HCT116 (cell line): ENCODE measurements around the gene ZNF224. TPM values are rescaled to one million over a fixed set of nuclear protein-coding genes. Genes with fewer than 3 reads are reported as not detected.

Experiments
- ATAC-seq: fragments of 200-7000 bp; cut with Tn5 transposase; 2 replicates; pipeline ENCODE4 v1.9.1; 2020; ENCODE audit warnings: mild to moderate bottlenecking, moderate library complexity
- BruUV-seq: library from RNA; stranded (reverse); fragments of 400-500 nt; replicated peaks from 2 replicates; lab custom pipeline; 2021; lab: Mats Ljungman, UMichigan
- CTCF ChIA-PET: fragments of 300-600 bp; sonication (Branson Sonifier 250); formaldehyde crosslinking; loops from one replicate; lab custom pipeline; 2021; ENCODE audit warnings: antibody characterized with exemption; lab: Charles Lee
- POLR2A ChIA-PET: fragments of 300-600, 350-600 bp; sonication (Branson Sonifier 250); formaldehyde crosslinking; loops from one replicate; lab custom pipeline; 2021; ENCODE audit warnings: antibody characterized with exemption; lab: Charles Lee
- RAD21 ChIA-PET, 2 experiments: fragments of 300-600 bp; sonication (Branson Sonifier 250); formaldehyde crosslinking; loops; one replicate each; lab custom pipeline; 2023; ENCODE audit warnings: low total read pairs in 2 of 2; ENCODE audit not compliant: uncharacterized antibody in 2 of 2, unreplicated experiment in 2 of 2, low non-redundant PET in 1 of 2; lab: Charles Lee
- DNase-seq: peaks from one replicate; pipeline ENCODE4 v3.0.0-alpha.2; 2010; ENCODE audit warnings: low read depth, low spot score
- H2AFZ ChIP-seq: fragments of 200-600 bp; shearing (Covaris generic), sonication (generic); 2 replicates; pipeline ENCODE4 v1.6.1; 2017; ENCODE audit warnings: low read depth, mixed run types, mixed read lengths, antibody characterized with exemption, low read length; ENCODE audit not compliant: poor library complexity, severe bottlenecking
- H3K27ac ChIP-seq: 2 replicates; pipeline ENCODE4 v1.5.1; 2012; ENCODE audit warnings: low read depth, low read length
- H3K27me3 ChIP-seq: fragments of 200-600 bp; sonication (generic); 2 replicates; pipeline ENCODE4 v1.6.1; 2016; ENCODE audit warnings: mixed run types, low read length, mixed read lengths; ENCODE audit not compliant: insufficient read depth
- H3K36me3 ChIP-seq, 2 experiments: fragments of 200-500 bp in 1 of 2; fragments of 200-600 bp in 1 of 2; sonication (Bioruptor generic) in 1 of 2; sonication (generic) in 1 of 2; 2 replicates each; pipeline versions ENCODE4 v1.5.1 to v1.6.1; 2014 to 2016; ENCODE audit warnings: low read length in 2 of 2, inconsistent platforms in 1 of 2, mixed read lengths in 1 of 2, mixed run types in 1 of 2; ENCODE audit not compliant: insufficient read depth in 2 of 2, control insufficient read depth in 1 of 2
- H3K4me1 ChIP-seq, 2 experiments: fragments of 200-600 bp in 1 of 2; sonication (generic) in 1 of 2; 2 replicates each; pipeline versions ENCODE4 v1.5.1 to v1.6.1; 2012 to 2017; ENCODE audit warnings: low read length in 2 of 2, inconsistent platforms in 1 of 2, mild to moderate bottlenecking in 1 of 2, mixed read lengths in 1 of 2, mixed run types in 1 of 2, moderate library complexity in 1 of 2; ENCODE audit not compliant: insufficient read depth in 2 of 2, control insufficient read depth in 1 of 2
- H3K4me2 ChIP-seq: fragments of 200-600 bp; sonication (generic); 2 replicates; pipeline ENCODE4 v1.6.1; 2017; ENCODE audit warnings: mixed run types, low read length, mixed read lengths
- H3K4me3 ChIP-seq, 2 experiments: fragments of 200-600 bp in 1 of 2; sonication (generic) in 1 of 2; replicated peaks in 1 of 2; 2 replicates each; pipeline ENCODE4 v1.5.1; 2011 to 2016; ENCODE audit warnings: low read length in 2 of 2, control low read depth in 1 of 2, low read depth in 1 of 2, mild to moderate bottlenecking in 1 of 2, mixed read lengths in 1 of 2, mixed run types in 1 of 2
- H3K79me2 ChIP-seq: fragments of 200-600 bp; sonication (generic); 2 replicates; pipeline ENCODE4 v1.6.1; 2017; ENCODE audit warnings: mild to moderate bottlenecking, mixed run types, low read length, moderate library complexity, mixed read lengths; ENCODE audit not compliant: insufficient read depth
- H3K9ac ChIP-seq: fragments of 200-600 bp; sonication (generic); 2 replicates; pipeline ENCODE4 v1.6.1; 2016; ENCODE audit warnings: low read length, mixed read lengths
- H3K9me2 ChIP-seq: fragments of 200-600 bp; sonication (generic), shearing (Covaris generic); 2 replicates; pipeline ENCODE4 v1.6.1; 2017; ENCODE audit warnings: mixed run types, mild to moderate bottlenecking, moderate library complexity; ENCODE audit not compliant: insufficient read depth
- H3K9me3 ChIP-seq, 2 experiments: fragments of 200-500 bp in 1 of 2; fragments of 200-600 bp in 1 of 2; sonication (Bioruptor generic) in 1 of 2; sonication (generic) in 1 of 2; 2 replicates each; pipeline ENCODE4 v1.6.1; 2014 to 2017; ENCODE audit warnings: low read length in 2 of 2, mixed read lengths in 2 of 2, inconsistent platforms in 1 of 2, low read depth in 1 of 2, mild to moderate bottlenecking in 1 of 2, mixed run types in 1 of 2, moderate library complexity in 1 of 2; ENCODE audit not compliant: control insufficient read depth in 1 of 2, insufficient read depth in 1 of 2
- H4K20me1 ChIP-seq: fragments of 200-600 bp; sonication (generic), shearing (Covaris generic); 2 replicates; pipeline ENCODE4 v1.6.1; 2017; ENCODE audit warnings: mixed run types, mild to moderate bottlenecking, moderate library complexity; ENCODE audit not compliant: insufficient read depth
- ATF3 ChIP-seq: IDR thresholded peaks from 2 replicates; pipeline ENCODE4 v1.6.1; 2012
- CTCF ChIP-seq, 3 experiments: fragments of 200-600 bp in 1 of 3; sonication (generic) in 1 of 3; IDR thresholded peaks in 2 of 3; conservative IDR thresholded peaks in 1 of 3; 2 replicates each; pipeline ENCODE4 v1.5.1; 2012 to 2017; ENCODE audit warnings: low read depth in 2 of 3, low read length in 2 of 3, antibody characterized with exemption in 1 of 3, borderline replicate concordance in 1 of 3, control low read depth in 1 of 3, mild to moderate bottlenecking in 1 of 3, mixed read lengths in 1 of 3, mixed run types in 1 of 3, moderate library complexity in 1 of 3; ENCODE audit not compliant: insufficient read depth in 1 of 3
- POLR2A ChIP-seq: IDR thresholded peaks from 2 replicates; pipeline ENCODE4 v1.7.0; 2011; ENCODE audit warnings: borderline replicate concordance; ENCODE audit not compliant: insufficient read depth, insufficient read length; ENCODE audit errors: extremely low read depth
- POLR2AphosphoS5 ChIP-seq: IDR thresholded peaks from 2 replicates; pipeline ENCODE4 v1.6.1; 2011; ENCODE audit warnings: mild to moderate bottlenecking, low read depth, low read length, moderate library complexity
- SRF ChIP-seq: IDR thresholded peaks from 2 replicates; pipeline ENCODE4 v1.6.1; 2012; ENCODE audit warnings: low read depth
- TCF7L2 ChIP-seq: IDR thresholded peaks from 2 replicates; pipeline ENCODE4 v1.7.0; 2011; ENCODE audit warnings: borderline replicate concordance, inconsistent platforms; ENCODE audit not compliant: insufficient read depth, insufficient read length; ENCODE audit errors: extremely low read depth
- intact Hi-C: fragments of 100-400 bp; cut with micrococcal nuclease; formaldehyde crosslinking; loops from 2 replicates; pipeline ENCODE4 v1.10.0; 2022
- total RNA-seq: library from RNA; stranded (reverse); gene quantifications from one replicate; pipeline ENCODE4 v1.2.1, GENCODE V29; 2021; ENCODE audit not compliant: unreplicated experiment
- TF ChIP-seq, protein P1 (sequence below): IDR thresholded peaks from 2 replicates; pipeline ENCODE4 v1.6.1; 2012; ENCODE audit warnings: low read depth
- TF ChIP-seq, protein P2 (sequence below): IDR thresholded peaks from 2 replicates; pipeline ENCODE4 v1.6.1; 2011; ENCODE audit warnings: mild to moderate bottlenecking, low read length, moderate library complexity; ENCODE audit not compliant: insufficient replicate concordance; ENCODE audit errors: extremely low read depth

The ZNF224 gene
- total RNA-seq, 1 experiment from 2014 or later = 15.1 TPM

- TF ChIP-seq, protein P1, sequence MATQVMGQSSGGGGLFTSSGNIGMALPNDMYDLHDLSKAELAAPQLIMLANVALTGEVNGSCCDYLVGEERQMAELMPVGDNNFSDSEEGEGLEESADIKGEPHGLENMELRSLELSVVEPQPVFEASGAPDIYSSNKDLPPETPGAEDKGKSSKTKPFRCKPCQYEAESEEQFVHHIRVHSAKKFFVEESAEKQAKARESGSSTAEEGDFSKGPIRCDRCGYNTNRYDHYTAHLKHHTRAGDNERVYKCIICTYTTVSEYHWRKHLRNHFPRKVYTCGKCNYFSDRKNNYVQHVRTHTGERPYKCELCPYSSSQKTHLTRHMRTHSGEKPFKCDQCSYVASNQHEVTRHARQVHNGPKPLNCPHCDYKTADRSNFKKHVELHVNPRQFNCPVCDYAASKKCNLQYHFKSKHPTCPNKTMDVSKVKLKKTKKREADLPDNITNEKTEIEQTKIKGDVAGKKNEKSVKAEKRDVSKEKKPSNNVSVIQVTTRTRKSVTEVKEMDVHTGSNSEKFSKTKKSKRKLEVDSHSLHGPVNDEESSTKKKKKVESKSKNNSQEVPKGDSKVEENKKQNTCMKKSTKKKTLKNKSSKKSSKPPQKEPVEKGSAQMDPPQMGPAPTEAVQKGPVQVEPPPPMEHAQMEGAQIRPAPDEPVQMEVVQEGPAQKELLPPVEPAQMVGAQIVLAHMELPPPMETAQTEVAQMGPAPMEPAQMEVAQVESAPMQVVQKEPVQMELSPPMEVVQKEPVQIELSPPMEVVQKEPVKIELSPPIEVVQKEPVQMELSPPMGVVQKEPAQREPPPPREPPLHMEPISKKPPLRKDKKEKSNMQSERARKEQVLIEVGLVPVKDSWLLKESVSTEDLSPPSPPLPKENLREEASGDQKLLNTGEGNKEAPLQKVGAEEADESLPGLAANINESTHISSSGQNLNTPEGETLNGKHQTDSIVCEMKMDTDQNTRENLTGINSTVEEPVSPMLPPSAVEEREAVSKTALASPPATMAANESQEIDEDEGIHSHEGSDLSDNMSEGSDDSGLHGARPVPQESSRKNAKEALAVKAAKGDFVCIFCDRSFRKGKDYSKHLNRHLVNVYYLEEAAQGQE = no peak
- TF ChIP-seq TCF7L2 (no peak), POLR2A (no peak), ATF3 (no peak)
Measured at GRCh38 chr19:44051650-44052402, 42.3 kb upstream of the ZNF224 start, which contains the start of gene ZNF223 (continued).

GRCh38 chr19:44055870-44056269 lies 38.3 kb upstream of the ZNF224 start:
- BruUV-seq = no TSS peak
- H3K4me3 ChIP-seq = no peak overlapping the region
- H4K20me1 ChIP-seq = no peaks in the 10 kb centered on the region
- H3K9me3 ChIP-seq = no peaks in the 10 kb centered on the region; a peak in 2 of 4 replicates
- no peak overlapping the region for H3K27ac ChIP-seq
- no peak for TF ChIP-seq SRF
- no peak for TF ChIP-seq POLR2AphosphoS5
- TF ChIP-seq, protein P2, sequence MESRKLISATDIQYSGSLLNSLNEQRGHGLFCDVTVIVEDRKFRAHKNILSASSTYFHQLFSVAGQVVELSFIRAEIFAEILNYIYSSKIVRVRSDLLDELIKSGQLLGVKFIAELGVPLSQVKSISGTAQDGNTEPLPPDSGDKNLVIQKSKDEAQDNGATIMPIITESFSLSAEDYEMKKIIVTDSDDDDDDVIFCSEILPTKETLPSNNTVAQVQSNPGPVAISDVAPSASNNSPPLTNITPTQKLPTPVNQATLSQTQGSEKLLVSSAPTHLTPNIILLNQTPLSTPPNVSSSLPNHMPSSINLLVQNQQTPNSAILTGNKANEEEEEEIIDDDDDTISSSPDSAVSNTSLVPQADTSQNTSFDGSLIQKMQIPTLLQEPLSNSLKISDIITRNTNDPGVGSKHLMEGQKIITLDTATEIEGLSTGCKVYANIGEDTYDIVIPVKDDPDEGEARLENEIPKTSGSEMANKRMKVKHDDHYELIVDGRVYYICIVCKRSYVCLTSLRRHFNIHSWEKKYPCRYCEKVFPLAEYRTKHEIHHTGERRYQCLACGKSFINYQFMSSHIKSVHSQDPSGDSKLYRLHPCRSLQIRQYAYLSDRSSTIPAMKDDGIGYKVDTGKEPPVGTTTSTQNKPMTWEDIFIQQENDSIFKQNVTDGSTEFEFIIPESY = no peak
- peak in 1 of 3 experiments; percentile 11; a peak in 1 of 6 replicates for TF ChIP-seq CTCF (IDR thresholded peaks at IDR 0.05 in 2 of 3, conservative IDR thresholded peaks at IDR 0.05 in 1 of 3; ENCODE audit: borderline replicate concordance in 1 of 3, insufficient read depth in 1 of 3, low read depth in 2 of 3, low read length in 2 of 3)
- no peak for TF ChIP-seq TCF7L2
- TF ChIP-seq, all 23 proteins: peak for 1
- ATAC-seq (no peak), DNase-seq (no peak)
- POLR2A ChIA-PET = no interaction called here
- H3K4me2 ChIP-seq = no peak overlapping the region
- no peaks in the 10 kb centered on the region for H3K27me3 ChIP-seq
- RAD21 ChIA-PET = no interaction called here
- CTCF ChIA-PET = no interaction called here
- no peak overlapping the region for H2AFZ ChIP-seq
- H3K4me1 ChIP-seq = no peaks in the 10 kb centered on the region
- no peaks in the 10 kb centered on the region for H3K79me2 ChIP-seq
- H3K36me3 ChIP-seq = no peaks in the 10 kb centered on the region
- intact Hi-C loops = no loop called here
- H3K9me2 ChIP-seq = no peaks in the 10 kb centered on the region
- H3K9ac ChIP-seq = no peak overlapping the region
